HepG2 (cell line): ENCODE data around the gene GALR2. TPM values are rescaled to one million over a fixed set of nuclear protein-coding genes. Genes with fewer than 3 reads are reported as not detected.

Experiments
- ATAC-seq: fragments of 200-7000 bp; cut with Tn5 transposase; 3 replicates; pipeline ENCODE4 v1.9.1; 2020; ENCODE audit warnings: mild to moderate bottlenecking, moderate library complexity
- BruUV-seq: library from RNA; stranded (reverse); fragments of 400-500 nt; replicated peaks from 2 replicates; lab custom pipeline; 2021; lab: Mats Ljungman, UMichigan
- CTCF ChIA-PET: fragments of 300-600 bp; formaldehyde crosslinking; extraction: SDS; loops from one replicate; lab custom pipeline; 2021; ENCODE audit warnings: low total read pairs, inconsistent platforms, low intra/inter-chr PET ratio; lab: Yijun Ruan, JAX
- POLR2A ChIA-PET: fragments of 350-600 bp; sonication (Branson Sonifier 250); formaldehyde crosslinking; loops from one replicate; lab custom pipeline; 2020; ENCODE audit warnings: antibody characterized with exemption, inconsistent platforms; lab: Yijun Ruan, JAX
- DNase-seq: peaks from one replicate; pipeline ENCODE4 v3.0.0-alpha.2; 2015; ENCODE audit warnings: low spot score
- FAIRE-seq: peaks from 3 replicates; lab custom pipeline; 2011; peaks lifted over from hg19 to GRCh38; lab: Jason Lieb, UNC
- H2AFZ ChIP-seq: one replicate; pipeline ENCODE4 v1.6.1; 2011; ENCODE audit warnings: low read length, inconsistent platforms
- H3K27ac ChIP-seq: fragments of 300-600 bp; 3 replicates; pipeline ENCODE4 v1.8.0; 2011; ENCODE audit warnings: mixed run types, mild to moderate bottlenecking, mixed read lengths, low read length, inconsistent platforms; ENCODE audit not compliant: insufficient read depth; ENCODE audit errors: extremely low read length
- H3K27me3 ChIP-seq, 2 experiments: fragments of 200-600 bp in 1 of 2; 2 replicates in 1 of 2; 3 replicates in 1 of 2; pipeline versions ENCODE4 v1.6.0 to v1.8.0; 2011; ENCODE audit warnings: low read length in 2 of 2, mild to moderate bottlenecking in 2 of 2, moderate library complexity in 2 of 2, inconsistent platforms in 1 of 2; ENCODE audit not compliant: insufficient read depth in 2 of 2, control insufficient read depth in 1 of 2
- H3K36me3 ChIP-seq, 2 experiments: fragments of 200-600 bp in 1 of 2; replicated peaks in 1 of 2; 2 replicates in 1 of 2; 3 replicates in 1 of 2; pipeline versions ENCODE4 v1.5.1 to v1.8.0; 2011; ENCODE audit warnings: low read length in 2 of 2, inconsistent platforms in 1 of 2; ENCODE audit not compliant: insufficient read depth in 2 of 2, control insufficient read depth in 1 of 2
- H3K4me1 ChIP-seq: 2 replicates; pipeline ENCODE4 v1.5.1; 2012; ENCODE audit warnings: low read length, inconsistent platforms; ENCODE audit not compliant: insufficient read depth
- H3K4me2 ChIP-seq: 2 replicates; pipeline ENCODE4 v1.6.0; 2011; ENCODE audit warnings: low read depth, low read length, inconsistent platforms
- H3K4me3 ChIP-seq, 3 experiments: fragments of 200-600 bp in 1 of 3; sonication (generic), shearing (Covaris generic) in 1 of 3; replicated peaks in 1 of 3; 2 replicates each; pipeline ENCODE4 v1.5.1; 2011 to 2016; ENCODE audit warnings: low read length in 3 of 3, inconsistent platforms in 2 of 3, low read depth in 2 of 3, mild to moderate bottlenecking in 2 of 3, control low read depth in 1 of 3, mixed read lengths in 1 of 3; ENCODE audit not compliant: insufficient read depth in 1 of 3
- H3K79me2 ChIP-seq: one replicate; pipeline ENCODE4 v1.6.1; 2011; ENCODE audit warnings: low read length, inconsistent platforms; ENCODE audit not compliant: insufficient read depth
- H3K9ac ChIP-seq: 2 replicates; pipeline ENCODE4 v1.6.0; 2011; ENCODE audit warnings: mild to moderate bottlenecking, low read depth, low read length, inconsistent platforms; ENCODE audit not compliant: insufficient read depth
- H3K9me3 ChIP-seq: 2 replicates; pipeline ENCODE4 v1.5.1; 2012; ENCODE audit warnings: mild to moderate bottlenecking, low read length
- H4K20me1 ChIP-seq: 2 replicates; pipeline ENCODE4 v1.6.0; 2011; ENCODE audit warnings: inconsistent platforms, mild to moderate bottlenecking, low read length, moderate library complexity; ENCODE audit not compliant: insufficient read depth
- ATAD3A ChIP-seq: sonication (generic); formaldehyde crosslinking; IDR thresholded peaks from 2 replicates; pipeline ENCODE4 v1.4.0; 2020; ENCODE audit warnings: missing genetic modification reagents
- KLF11 ChIP-seq: IDR thresholded peaks from 2 replicates; pipeline ENCODE4 v1.6.1; 2016; ENCODE audit warnings: missing compliant biosample characterization
- LRRFIP1 ChIP-seq: sonication (generic); formaldehyde crosslinking; conservative IDR thresholded peaks from 2 replicates; pipeline ENCODE4 v1.4.0; 2020; ENCODE audit warnings: missing genetic modification reagents
- MYNN ChIP-seq: sonication (generic); formaldehyde crosslinking; IDR thresholded peaks from 2 replicates; pipeline ENCODE4 v1.4.0; 2020; ENCODE audit warnings: mild to moderate bottlenecking, low read depth, missing genetic modification reagents
- NR2C2 ChIP-seq: sonication (generic); formaldehyde crosslinking; IDR thresholded peaks from 2 replicates; pipeline ENCODE4 v1.4.0; 2020; ENCODE audit warnings: missing genetic modification reagents, mild to moderate bottlenecking, moderate library complexity, borderline replicate concordance
- PHF5A ChIP-seq: IDR thresholded peaks from one replicate; pipeline ENCODE4 v1.6.1; 2018; ENCODE audit warnings: low read depth, missing genetic modification reagents; ENCODE audit not compliant: unreplicated experiment
- POLR2A ChIP-seq, 2 experiments: IDR thresholded peaks; 2 replicates each; pipeline ENCODE4 v1.6.1; 2011; ENCODE audit warnings: low read depth in 2 of 2, low read length in 2 of 2, mild to moderate bottlenecking in 1 of 2, moderate library complexity in 1 of 2; ENCODE audit not compliant: insufficient read depth in 1 of 2
- RARA ChIP-seq: IDR thresholded peaks from 2 replicates; pipeline ENCODE4 v1.6.1; 2016; ENCODE audit warnings: missing genetic modification reagents, missing compliant biosample characterization
- RBFOX2 ChIP-seq: fragments of 200-400 bp; formaldehyde crosslinking; IDR thresholded peaks from 2 replicates; pipeline ENCODE4 v1.6.1; 2017; ENCODE audit warnings: low read depth, mild to moderate bottlenecking, low read length
- ZNF225 ChIP-seq: sonication (generic); formaldehyde crosslinking; IDR thresholded peaks from 2 replicates; pipeline ENCODE4 v1.4.0; 2020; ENCODE audit warnings: mild to moderate bottlenecking, missing genetic modification reagents
- ZNF264 ChIP-seq: sonication (generic); formaldehyde crosslinking; IDR thresholded peaks from 2 replicates; pipeline ENCODE4 v1.4.0; 2020; ENCODE audit warnings: missing genetic modification reagents
- ZNF569 ChIP-seq: sonication (generic); formaldehyde crosslinking; IDR thresholded peaks from 2 replicates; pipeline ENCODE4 v1.5.0; 2020; ENCODE audit warnings: mild to moderate bottlenecking, missing genetic modification reagents, moderate library complexity, borderline replicate concordance
- ZNF883 ChIP-seq: sonication (generic); formaldehyde crosslinking; IDR thresholded peaks from 2 replicates; pipeline ENCODE4 v1.5.1; 2020; ENCODE audit warnings: mild to moderate bottlenecking, missing genetic modification reagents; ENCODE audit errors: not compliant biosample characterization
- WGBS: methylation state at CpG from one replicate; pipeline ENCODE4 v1.1.6; 2017; ENCODE audit warnings: low lambda C conversion rate; 5-methylcytosine and 5-hydroxymethylcytosine counted together
- in situ Hi-C: cut with HindIII; loops from 2 replicates; pipeline ENCODE4 v1.10.0; 2017; ENCODE audit warnings: low pct_unique_long_range_greater_than_20kb; ENCODE audit not compliant: extremely low pct_ligation_motif_present
- intact Hi-C: fragments of 100-400 bp; cut with micrococcal nuclease; formaldehyde crosslinking; loops from one replicate; pipeline ENCODE4 v1.10.0; 2022; ENCODE audit not compliant: unreplicated experiment
- polyA plus RNA-seq, 8 experiments: library from polyadenylated mRNA; depleted of rRNA in 3 of 8; stranded (reverse) in 7 of 8; unstranded in 1 of 8; fragments of >200 nt; fragmentation: Illumina TruSeq in 4 of 8; extraction: Trizol in 4 of 8; gene quantifications; 2 replicates each; pipeline versions ENCODE4 v1.2.1 to v1.2.3, GENCODE V29; 2011 to 2016; ENCODE audit warnings: low read depth in 4 of 8, missing spikeins in 1 of 8, mixed read lengths in 1 of 8; ENCODE audit not compliant: insufficient read depth in 1 of 8
- total RNA-seq, 5 experiments: library from RNA; depleted of rRNA; stranded (reverse); fragments of >200 nt; fragmentation: Illumina TruSeq; extraction: Trizol; gene quantifications; 2 replicates each; pipeline ENCODE4 v1.2.3, GENCODE V29; 2016; ENCODE audit warnings: low read depth in 1 of 5
- TF ChIP-seq, protein P1 (sequence below): sonication (generic); formaldehyde crosslinking; IDR thresholded peaks from 2 replicates; pipeline ENCODE4 v1.5.0; 2020; ENCODE audit warnings: mild to moderate bottlenecking, missing genetic modification reagents, moderate library complexity

The GALR2 gene
- total and polyA plus RNA-seq, 2 of the 13 experiments (the other 11 are each of a cell fraction or from before 2014, with no cell fraction given): 0.48 to 0.58 TPM

DNA sequence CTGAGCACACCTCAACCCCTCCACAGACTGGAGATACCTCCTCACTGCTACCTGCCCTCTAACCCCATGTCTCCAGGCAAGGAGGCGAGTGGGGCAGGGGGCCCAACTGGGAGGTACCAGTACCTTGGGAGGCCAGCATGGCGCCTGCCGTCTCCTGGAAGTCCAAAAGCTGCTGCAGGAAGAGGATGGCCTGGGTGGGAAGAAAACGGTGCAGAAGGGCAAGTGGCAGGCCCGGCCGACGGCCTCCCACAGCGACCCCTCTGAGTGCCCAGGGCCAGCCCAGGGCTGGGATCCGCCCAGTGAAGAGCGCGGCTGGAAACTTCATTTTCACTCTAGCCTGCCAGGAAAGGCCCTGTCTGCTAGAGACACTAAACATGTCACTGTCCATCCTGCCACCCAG, 12.9 kb downstream of the GALR2 start:
- FAIRE-seq (no peak), ATAC-seq (no peak), DNase-seq (no peak)
- no peaks in the 10 kb centered on the region for H3K9me3 ChIP-seq
- BruUV-seq: no TSS peak
- no peaks in the 10 kb centered on the region for H4K20me1 ChIP-seq
- ChIA-PET POLR2A (no interaction called here), CTCF (no interaction called here)
- TF ChIP-seq ZNF883 (peak; percentile 32), KLF11 (CRISPR knock-in tag) (no peak), RBFOX2 (0 out of 2 replicates have a peak, but pooled peaks have one; percentile 24), POLR2A (IDR thresholded peaks at IDR 0.05; ENCODE audit: insufficient read depth in 1 of 2, low read depth in 2 of 2, low read length in 2 of 2) (0 out of 4 replicates have a peak, but pooled peaks of 1 of the 2 experiments have one; percentile 7), ATAD3A (CRISPR knock-in tag) (no peak)
- intact Hi-C loops: no loop called here
- in situ Hi-C loops: no loop called here
- no peaks in the 10 kb centered on the region for H3K4me1 ChIP-seq
- H3K36me3 ChIP-seq: peaks cover 66 to 80% of the 10 kb centered on the region in 2 experiments; a peak in 4 of 5 replicates
- H3K4me2 ChIP-seq: no peak overlapping the region
- H3K79me2 ChIP-seq: no peaks in the 10 kb centered on the region
- H3K4me3 ChIP-seq: no peak overlapping the region
- H3K9ac ChIP-seq: no peak overlapping the region
- no peaks in the 10 kb centered on the region for H3K27me3 ChIP-seq
- WGBS: 93% methylated on average over 11 of the region's 11 CpGs
- H3K27ac ChIP-seq: no peak overlapping the region
- no peak overlapping the region for H2AFZ ChIP-seq

DNA sequence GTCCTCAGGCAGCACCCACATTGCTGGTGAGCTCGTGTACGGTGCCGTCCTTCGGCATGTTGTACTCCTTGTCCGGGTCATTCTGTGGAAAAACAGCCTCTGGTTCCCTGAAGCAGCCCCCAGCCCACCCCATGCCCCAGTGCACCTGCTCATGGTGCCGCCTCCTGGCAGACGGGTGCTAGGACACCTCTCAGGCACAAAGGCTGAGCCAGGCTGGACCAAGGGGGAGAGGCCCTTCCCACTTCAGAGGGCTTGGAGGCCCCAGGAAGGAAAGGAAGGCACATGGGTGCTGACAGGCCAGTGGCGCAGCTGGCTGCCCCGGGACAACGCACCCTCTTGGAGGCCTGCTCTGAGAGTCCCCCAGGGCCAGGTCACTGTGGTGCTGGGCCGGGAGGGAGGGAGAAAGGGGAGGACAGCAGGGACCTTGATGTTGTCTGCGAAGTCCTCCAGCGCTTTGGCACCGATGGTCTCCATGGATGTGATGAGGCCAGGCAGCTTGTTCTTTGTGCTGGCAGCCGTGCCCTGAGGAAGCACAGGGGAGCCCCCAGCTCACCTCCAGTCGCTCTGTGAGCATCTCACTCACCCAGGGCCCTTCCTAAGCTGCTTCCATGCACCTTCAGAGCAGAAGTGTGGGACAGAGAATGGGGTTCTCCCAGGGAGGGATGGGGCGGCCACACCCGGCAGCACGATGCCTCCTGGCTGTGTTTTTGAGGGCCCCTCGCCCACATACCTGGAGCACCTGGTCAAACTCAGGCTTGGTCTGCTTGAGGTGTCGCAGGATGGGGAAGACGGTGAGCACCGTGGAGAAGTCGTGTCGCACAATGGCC, 13.7 kb downstream of the GALR2 start:
- FAIRE-seq (no peak), DNase-seq (no peak), ATAC-seq (peak; percentile 68)
- Histone ChIP-seq H4K20me1 (no peaks in the 10 kb centered on the region), H2AFZ (no peak overlapping the region), H3K27ac (no peak overlapping the region), H3K9me3 (no peaks in the 10 kb centered on the region), H3K4me1 (no peaks in the 10 kb centered on the region), H3K4me2 (no peak overlapping the region), H3K27me3 (no peaks in the 10 kb centered on the region), H3K36me3 (peaks cover 70 to 87% of the 10 kb centered on the region in 2 experiments; a peak in 4 of 5 replicates), H3K79me2 (no peaks in the 10 kb centered on the region), H3K4me3 (no peak overlapping the region), H3K9ac (no peak overlapping the region)
- CTCF ChIA-PET: no interaction called here
- in situ Hi-C loops (no loop called here), intact Hi-C loops (no loop called here)
- POLR2A ChIA-PET: no interaction called here
- BruUV-seq: no TSS peak
- 95% methylated on average over 21 of the region's 25 CpGs for WGBS
- TF ChIP-seq ZNF225 (CRISPR knock-in tag) (no peak), RARA (CRISPR knock-in tag) (no peak), PHF5A (CRISPR knock-in tag) (no peak), LRRFIP1 (CRISPR knock-in tag) (no peak), ZNF264 (CRISPR knock-in tag) (no peak), NR2C2 (CRISPR knock-in tag) (no peak), MYNN (CRISPR knock-in tag) (no peak), ZNF569 (CRISPR knock-in tag) (no peak), RBFOX2 (0 out of 2 replicates have a peak, but pooled peaks have one; percentile 4)
- TF ChIP-seq, protein P1, sequence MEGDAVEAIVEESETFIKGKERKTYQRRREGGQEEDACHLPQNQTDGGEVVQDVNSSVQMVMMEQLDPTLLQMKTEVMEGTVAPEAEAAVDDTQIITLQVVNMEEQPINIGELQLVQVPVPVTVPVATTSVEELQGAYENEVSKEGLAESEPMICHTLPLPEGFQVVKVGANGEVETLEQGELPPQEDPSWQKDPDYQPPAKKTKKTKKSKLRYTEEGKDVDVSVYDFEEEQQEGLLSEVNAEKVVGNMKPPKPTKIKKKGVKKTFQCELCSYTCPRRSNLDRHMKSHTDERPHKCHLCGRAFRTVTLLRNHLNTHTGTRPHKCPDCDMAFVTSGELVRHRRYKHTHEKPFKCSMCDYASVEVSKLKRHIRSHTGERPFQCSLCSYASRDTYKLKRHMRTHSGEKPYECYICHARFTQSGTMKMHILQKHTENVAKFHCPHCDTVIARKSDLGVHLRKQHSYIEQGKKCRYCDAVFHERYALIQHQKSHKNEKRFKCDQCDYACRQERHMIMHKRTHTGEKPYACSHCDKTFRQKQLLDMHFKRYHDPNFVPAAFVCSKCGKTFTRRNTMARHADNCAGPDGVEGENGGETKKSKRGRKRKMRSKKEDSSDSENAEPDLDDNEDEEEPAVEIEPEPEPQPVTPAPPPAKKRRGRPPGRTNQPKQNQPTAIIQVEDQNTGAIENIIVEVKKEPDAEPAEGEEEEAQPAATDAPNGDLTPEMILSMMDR: 0 out of 2 replicates have a peak, but pooled peaks have one; percentile 39
